Bronchial epithelial cell (primary cell): ENCODE results near the gene PLEKHH3. TPM values are rescaled to one million over a fixed set of nuclear protein-coding genes. Genes with fewer than 3 reads are reported as not detected.
"Not testable (repeated sequence)": the region's sequence is repeated elsewhere in the genome, so short reads cannot be mapped to it uniquely, and the experiment has no call there.

Experiments used
- DNase-seq: peaks from one replicate; pipeline ENCODE4 v3.0.0-alpha.2; 2010; ENCODE audit warnings: low read depth
- FAIRE-seq: peaks from 2 replicates; lab custom pipeline; 2011; peaks lifted over from hg19 to GRCh38; lab: Jason Lieb, UNC
- H3K27me3 ChIP-seq: 2 replicates; pipeline ENCODE4 v1.5.1; 2011; ENCODE audit warnings: low read length; ENCODE audit not compliant: control insufficient read depth, insufficient read depth
- H3K36me3 ChIP-seq: 2 replicates; pipeline ENCODE4 v1.5.1; 2011; ENCODE audit warnings: low read length; ENCODE audit not compliant: control insufficient read depth, insufficient read depth
- H3K4me3 ChIP-seq: 2 replicates; pipeline ENCODE4 v1.5.1; 2011; ENCODE audit warnings: mild to moderate bottlenecking, low read depth, low read length, control low read depth
- CTCF ChIP-seq: IDR thresholded peaks from 2 replicates; pipeline ENCODE4 v1.5.1; 2011; ENCODE audit warnings: mild to moderate bottlenecking, moderate library complexity, low read length, control low read depth, inconsistent platforms; ENCODE audit not compliant: insufficient read depth, severe bottlenecking
- total RNA-seq: library from RNA; depleted of rRNA; stranded (reverse); fragments of >200 nt; gene quantifications from 2 replicates; pipeline ENCODE4 v1.2.1, GENCODE V29; 2014

PLEKHH3 gene
- total RNA-seq, 1 donor from 2014 or later = 15.3 TPM

GRCh38 chr17:42670789-42671657, 5.8 kb downstream of the PLEKHH3 start:
- no peak for TF ChIP-seq CTCF
- H3K4me3 ChIP-seq = no peak overlapping the region
- FAIRE-seq (no peak), DNase-seq (no peak)
- peaks cover 42% of the 10 kb centered on the region for H3K36me3 ChIP-seq
- no peaks in the 10 kb centered on the region for H3K27me3 ChIP-seq

- FAIRE-seq = no peak
- Histone ChIP-seq H3K4me3 (no peak overlapping the region), H3K36me3 (peaks cover 44% of the 10 kb centered on the region), H3K27me3 (no peaks in the 10 kb centered on the region)
- TF ChIP-seq CTCF = no peak
- no peak for DNase-seq
Measured at GRCh38 chr17:42669977-42670788, 6.6 kb downstream of the PLEKHH3 start.

- Histone ChIP-seq H3K27me3 (no peaks in the 10 kb centered on the region), H3K4me3 (no peak overlapping the region), H3K36me3 (peaks cover 44% of the 10 kb centered on the region)
- no peak for DNase-seq
- FAIRE-seq = no peak
- no peak for TF ChIP-seq CTCF
Measured at GRCh38 chr17:42669705-42669976, 7.2 kb downstream of the PLEKHH3 start.

- peak; percentile 99 for FAIRE-seq
- DNase-seq = peak; percentile 94
- Histone ChIP-seq H3K36me3 (peaks cover 39% of the 10 kb centered on the region), H3K4me3 (no peak overlapping the region), H3K27me3 (no peaks in the 10 kb centered on the region)
- no peak for TF ChIP-seq CTCF
Measured at GRCh38 chr17:42667088-42667951, 9.5 kb downstream of the PLEKHH3 start.

- DNase-seq, H3K4me3 ChIP-seq, FAIRE-seq, H3K27me3 ChIP-seq: not testable (repeated sequence)
- peaks cover 31% of the 10 kb centered on the region for H3K36me3 ChIP-seq
Measured at GRCh38 chr17:42666126-42666525, 10.7 kb downstream of the PLEKHH3 start.

- H3K27me3 ChIP-seq = no peaks in the 10 kb centered on the region
- FAIRE-seq (peak; percentile 7), DNase-seq (no peak)
Measured at GRCh38 chr17:42665581-42666001, 11.2 kb downstream of the PLEKHH3 start.

More at GRCh38 chr17:42665581-42666001, 11.2 kb downstream of the PLEKHH3 start:
- no peak for TF ChIP-seq CTCF
- peaks cover 26% of the 10 kb centered on the region for H3K36me3 ChIP-seq
- no peak overlapping the region for H3K4me3 ChIP-seq
